ENCODE results near the gene CTIF. TPM values are rescaled to one million over a fixed set of nuclear protein-coding genes. Genes with fewer than 3 reads are reported as not detected.
A peak's percentile ranks its signal among the peaks of the same experiment; 100 is the strongest.

The CTIF gene
- total RNA-seq, 1 donor from 2014 or later: 84.3 TPM

DNA sequence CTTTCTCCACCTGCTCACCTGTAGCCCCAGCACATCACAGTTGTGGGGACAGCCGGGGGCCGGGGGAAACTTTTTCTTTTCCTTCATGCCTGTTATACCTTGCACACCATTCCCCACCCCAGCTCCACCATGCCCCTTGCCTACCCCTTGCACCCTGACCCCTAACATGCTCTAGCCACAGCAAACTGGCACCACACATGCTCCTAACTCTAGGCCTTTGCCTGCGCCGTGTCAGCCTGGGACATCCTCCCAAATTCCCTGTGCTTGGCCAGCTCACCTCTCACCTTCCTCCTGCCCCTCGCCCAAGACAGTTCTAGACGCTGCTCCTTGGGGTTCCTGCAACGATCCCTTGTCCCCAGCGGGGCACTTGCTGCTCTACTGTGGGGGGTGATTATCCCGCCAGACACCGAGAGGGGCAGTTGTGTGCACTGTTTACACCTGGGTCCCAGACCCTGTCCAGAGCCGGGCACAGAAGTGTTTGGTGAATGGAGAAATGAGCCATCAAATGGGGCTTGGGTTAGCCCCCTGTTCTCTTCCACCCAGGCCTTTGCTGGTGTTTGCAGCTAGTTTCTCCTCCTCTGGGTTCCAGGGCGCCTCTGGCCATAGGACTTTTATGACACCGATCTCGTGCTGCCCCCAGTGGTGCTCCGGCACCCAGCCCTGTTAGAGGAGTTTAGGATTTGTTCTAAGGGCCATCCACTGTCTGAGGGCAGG lies 129.8 kb downstream of the CTIF start:
- intact Hi-C loops (cut with DNase I): loop anchor here (10.0 kb wide), 1 partner anchor 634 kb away; no protein-coding TSS in a partner anchor
- peak; percentile 72 for DNase-seq (ENCODE audit: low spot score)

DNA sequence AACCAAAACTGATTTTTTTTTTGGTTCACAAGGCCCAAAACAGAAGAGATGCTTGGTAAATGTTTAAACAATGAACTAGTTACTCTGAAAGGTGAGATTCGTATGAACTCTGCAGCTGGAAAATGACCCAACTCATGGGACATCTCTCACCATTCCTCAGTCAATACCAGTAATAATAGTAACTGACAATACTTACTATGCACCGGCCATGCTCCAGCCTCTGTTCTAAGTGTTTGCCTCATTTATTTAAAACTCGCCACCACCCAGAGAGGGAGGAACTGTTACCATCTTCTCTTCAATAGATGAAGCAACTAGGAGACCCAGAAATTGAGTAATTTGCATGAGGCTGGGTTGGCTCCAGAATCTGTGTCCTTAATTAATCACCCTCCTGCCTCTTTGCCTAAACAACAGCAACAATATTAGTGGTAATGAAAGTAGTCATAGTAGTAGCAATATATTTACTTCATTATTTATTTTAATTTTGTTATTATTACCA lies 130.4 kb downstream of the CTIF start:
- intact Hi-C loops (cut with DNase I): loop anchor here (10.0 kb wide), 1 partner anchor 634 kb away; no protein-coding TSS in a partner anchor
- DNase-seq (ENCODE audit: low spot score): no peak

DNA sequence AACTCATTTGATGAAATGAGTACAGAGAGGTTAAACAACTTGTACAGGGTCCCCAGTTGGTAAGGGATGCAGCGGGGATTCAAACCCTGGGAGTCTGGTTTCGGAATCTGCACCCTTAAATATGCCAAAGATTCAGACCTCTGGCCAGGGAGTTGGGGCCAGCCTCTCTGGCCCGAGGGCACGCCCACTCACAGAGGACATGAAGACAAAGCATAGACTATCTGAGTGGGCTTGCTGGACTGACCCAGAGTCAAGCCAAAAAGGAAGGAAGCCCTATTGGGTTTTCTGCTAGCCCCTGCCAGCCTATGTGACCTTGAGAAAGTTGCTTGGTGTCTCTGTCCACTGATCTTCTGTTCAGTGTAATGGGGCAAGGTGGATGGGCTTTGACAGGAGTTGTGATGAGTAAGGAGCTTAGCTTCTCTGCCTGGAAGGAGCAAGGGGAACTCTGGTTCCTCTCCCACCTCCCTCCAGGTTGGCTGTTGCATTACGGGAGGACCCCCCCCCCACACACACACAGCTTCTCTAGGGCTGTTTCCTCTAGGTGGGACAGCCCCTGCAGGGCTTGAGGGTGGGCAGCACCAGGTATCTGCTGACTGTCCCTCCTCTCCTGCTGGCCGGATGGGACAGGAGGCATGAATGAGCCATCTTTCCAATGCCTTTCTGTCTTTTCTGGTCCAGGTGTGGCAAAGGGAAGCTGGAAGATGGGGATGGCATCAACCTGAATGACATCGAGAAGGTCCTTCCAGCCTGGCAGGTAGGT lies 131.3 kb downstream of the CTIF start:
- intact Hi-C loops (cut with DNase I): loop anchor here (10.0 kb wide), 2 partner anchors 635 to 775 kb away; no protein-coding TSS in a partner anchor
- DNase-seq (ENCODE audit: low spot score): peak; percentile 33

DNA sequence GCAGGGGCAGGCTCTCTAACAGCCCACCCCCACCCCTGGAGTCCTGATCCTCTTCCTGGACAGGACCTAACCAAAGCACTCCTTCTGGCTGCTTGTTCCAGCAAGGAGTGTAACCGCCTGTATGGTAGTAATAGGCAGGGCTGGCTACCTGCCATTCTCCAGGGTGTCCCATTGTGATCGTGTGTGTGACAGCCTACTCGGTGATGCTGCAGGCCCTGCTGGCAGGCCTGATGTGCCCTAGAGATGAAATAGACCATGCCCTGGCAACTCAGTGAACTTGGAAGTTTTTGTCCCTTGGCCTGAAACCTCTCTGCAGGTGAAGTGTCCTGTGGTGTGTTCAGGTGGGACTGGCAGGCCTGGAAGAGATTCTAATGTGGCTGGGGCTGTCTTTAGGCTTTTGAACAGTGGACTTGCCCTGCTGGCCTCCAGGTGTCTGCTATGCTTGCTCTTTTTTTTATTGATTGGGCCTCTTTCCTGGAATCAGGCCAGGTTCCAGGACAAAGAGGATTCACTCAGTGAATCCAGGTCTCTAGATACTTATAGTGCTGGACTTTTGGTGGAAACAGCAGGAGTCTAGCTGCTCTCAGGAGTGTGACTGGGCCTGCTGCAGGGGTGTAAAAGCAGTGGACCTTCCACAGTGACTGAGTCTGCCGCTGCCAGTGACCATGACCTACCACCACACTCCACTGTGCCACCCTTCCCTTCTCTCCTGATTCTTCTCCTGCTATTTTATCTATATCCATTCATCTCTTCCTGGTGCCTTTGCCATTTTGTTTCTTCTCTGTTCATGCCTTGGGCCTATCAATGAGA lies 132.1 kb downstream of the CTIF start:
- DNase-seq (ENCODE audit: low spot score): peak; percentile 74
- intact Hi-C loops (cut with DNase I): loop anchor here (10.0 kb wide), 1 partner anchor 774 kb away; no protein-coding TSS in a partner anchor

DNA sequence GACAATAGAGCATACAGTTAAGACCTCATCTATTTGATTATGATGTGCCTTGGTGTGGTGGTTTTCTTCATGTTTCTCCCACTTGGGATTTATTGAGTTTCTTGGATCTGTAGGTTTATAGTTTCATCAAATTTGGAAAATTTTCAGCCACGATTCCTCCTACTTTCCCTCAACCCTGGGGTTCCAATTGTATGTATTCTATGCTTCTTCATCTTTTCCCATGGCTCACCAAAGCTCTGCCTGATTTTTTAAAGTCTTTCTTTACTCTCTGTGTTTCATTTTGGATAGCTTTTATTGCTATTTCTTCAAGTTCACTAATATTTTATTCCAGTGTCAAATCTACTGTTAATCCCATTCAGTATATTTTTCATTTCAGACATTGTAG lies 132.7 kb downstream of the CTIF start:
- no peak for DNase-seq (ENCODE audit: low spot score)

DNA sequence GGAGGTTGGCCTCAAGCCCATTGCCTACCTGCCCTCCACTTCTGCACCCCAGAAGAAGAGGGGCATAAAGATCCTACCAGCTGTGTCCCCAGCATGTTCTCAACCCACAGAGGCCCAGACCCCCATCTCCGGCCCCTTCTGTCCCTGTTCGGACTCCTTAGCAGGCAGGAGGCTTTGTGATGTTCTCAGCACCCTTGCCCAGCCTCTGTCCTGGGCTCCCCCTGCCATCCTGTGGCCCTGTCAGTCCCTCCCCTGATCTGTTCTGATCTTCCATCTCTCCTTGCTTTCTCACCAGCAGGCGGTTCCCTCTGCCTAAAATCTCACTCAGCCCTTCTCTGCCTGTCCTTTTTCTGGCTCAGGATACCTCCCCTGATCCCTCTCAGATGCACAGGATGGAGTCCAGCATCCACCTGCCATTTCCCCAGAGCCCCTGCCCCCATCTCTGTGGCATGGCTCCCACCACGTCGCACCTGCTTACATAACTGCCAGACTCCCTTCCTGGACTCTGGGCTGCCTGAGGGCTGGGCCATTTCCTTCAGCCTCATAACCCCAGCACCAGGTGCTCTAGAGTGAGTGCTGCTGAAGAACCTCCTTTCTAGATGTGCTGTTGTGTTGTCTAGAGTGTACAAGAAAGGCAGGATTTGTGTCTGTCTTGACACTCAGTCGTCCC lies 134.0 kb downstream of the CTIF start:
- intact Hi-C loops (cut with DNase I): loop anchor here (10.0 kb wide), 1 partner anchor 772 kb away; no protein-coding TSS in a partner anchor

More for the DNA sequence above, 132.7 kb downstream of the CTIF start:
- intact Hi-C loops (cut with DNase I): loop anchor here (10.0 kb wide), 1 partner anchor 773 kb away; no protein-coding TSS in a partner anchor

DNA sequence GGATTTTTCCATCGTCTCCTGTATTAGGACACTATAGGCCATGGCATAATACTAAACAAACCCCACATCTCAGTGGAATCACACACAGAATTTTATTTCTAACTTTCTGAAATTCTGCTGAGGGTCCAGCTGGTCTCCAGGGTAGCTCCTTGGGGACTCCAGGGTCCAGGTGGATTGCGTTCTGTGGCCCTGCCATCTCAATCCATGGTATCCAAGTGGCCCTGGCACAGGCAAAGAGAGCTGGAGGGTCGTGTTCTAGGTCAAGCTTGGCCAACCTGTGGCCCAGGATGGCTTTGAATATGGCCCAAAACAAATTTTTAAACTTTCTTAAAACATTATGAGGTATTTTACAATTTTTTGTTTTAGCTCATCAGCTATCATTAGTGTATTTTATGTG lies 134.6 kb downstream of the CTIF start:
- intact Hi-C loops (cut with DNase I): loop anchor here (10.0 kb wide), 1 partner anchor 771 kb away; no protein-coding TSS in a partner anchor
- peak; percentile 17 for DNase-seq (ENCODE audit: low spot score)

More for the DNA sequence above, 134.0 kb downstream of the CTIF start:
- peak; percentile 56 for DNase-seq (ENCODE audit: low spot score)

DNA sequence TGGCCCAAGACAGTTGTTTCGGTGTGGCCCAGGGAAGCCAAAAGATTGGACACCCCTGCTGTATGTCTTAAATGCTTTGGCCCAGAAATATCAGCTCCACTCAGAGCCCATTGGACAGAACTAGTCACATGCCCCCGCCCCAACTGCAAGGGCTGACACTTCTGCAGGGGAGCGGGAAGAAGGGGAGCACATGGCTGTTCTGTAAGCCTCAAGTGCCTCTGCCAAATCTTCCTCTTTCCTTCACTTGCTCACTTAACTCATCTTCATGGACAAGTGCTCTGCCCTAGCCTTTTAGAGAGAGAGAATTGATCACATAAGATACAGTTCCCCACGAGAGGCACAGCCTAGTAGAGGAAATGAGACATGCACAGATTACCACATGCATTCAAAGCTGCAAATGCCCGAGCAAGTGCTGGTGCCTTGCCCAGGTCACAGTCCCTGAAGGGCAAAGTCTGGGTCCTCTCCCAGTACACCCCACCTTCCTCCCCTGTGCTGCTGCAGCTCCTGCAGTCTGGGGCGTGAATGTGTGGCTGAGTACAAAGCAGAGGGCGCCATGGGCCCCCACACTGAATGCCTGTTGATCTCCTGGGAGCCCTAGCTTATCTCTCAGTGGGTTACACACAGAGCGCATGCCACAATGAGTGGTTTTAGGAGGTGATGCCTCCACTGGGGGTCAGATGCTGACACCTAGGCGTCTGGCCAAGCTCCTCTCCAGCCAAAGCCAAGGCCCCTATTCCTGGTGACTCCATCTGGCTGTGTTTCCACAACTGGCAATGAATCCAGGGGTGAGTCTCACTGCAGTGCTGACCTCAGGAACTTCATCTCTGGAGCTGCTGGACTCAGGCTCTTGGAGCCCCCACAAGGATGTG lies 135.3 kb downstream of the CTIF start:
- DNase-seq (ENCODE audit: low spot score): peak; percentile 75
- intact Hi-C loops (cut with DNase I): loop anchor here (2.0 to 10.0 kb wide), 2 partner anchors 505 to 771 kb away; no protein-coding TSS in a partner anchor

DNA sequence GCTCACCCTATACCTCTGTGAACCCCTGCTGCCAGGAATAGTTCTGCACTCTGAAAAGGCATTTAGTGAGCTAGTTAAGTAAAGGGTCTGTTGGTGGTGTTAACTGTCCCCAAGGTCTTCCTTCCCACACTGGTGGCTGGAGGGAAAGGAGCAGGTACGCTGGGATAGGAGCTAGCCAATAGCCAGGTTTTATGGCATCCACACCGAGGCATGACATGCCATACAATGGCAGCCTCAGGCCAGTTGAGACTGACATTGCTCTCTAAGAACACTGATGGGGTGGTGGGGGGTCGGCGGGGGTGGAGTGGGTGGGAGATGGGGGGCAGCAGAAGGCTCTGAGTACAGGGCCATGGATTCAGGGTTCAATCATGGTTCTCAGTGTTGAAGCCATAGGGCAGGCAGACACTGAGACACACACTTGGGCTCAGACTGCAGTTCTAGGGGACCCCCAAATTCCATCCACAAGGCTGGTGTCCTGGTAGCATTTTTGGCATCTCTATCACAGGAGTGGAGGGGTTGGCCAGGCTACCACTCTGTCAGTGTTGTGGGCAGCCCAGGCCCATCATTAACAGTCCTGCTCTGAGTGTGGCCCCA lies 136.0 kb downstream of the CTIF start:
- DNase-seq (ENCODE audit: low spot score): peak; percentile 27
- intact Hi-C loops (cut with DNase I): loop anchor here (2.0 to 10.0 kb wide), 5 partner anchors 267 to 770 kb away; no protein-coding TSS in a partner anchor

DNA sequence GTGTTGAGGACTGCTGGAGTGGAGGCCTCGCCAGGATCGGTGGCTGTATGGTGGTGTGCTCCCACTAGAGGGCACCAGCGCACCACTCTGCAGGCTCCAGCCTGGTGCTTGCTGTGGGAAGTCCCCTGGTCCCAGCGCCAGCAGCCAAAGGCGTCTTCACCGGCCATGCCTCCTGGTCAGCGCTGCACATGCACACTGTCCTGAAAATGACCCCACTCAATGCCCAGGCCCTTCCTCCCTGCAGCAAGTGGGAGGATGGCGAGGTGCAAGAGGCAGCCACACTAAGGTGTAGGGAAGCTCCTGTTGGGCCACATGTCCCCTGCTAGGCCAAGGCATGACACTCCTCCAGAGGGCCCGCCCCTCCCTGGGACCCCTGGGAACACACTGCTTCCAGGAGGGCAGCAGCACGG lies 136.5 kb downstream of the CTIF start:
- DNase-seq (ENCODE audit: low spot score): peak; percentile 94
- intact Hi-C loops (cut with DNase I): loop anchor here (2.0 to 10.0 kb wide), 5 partner anchors 267 to 769 kb away; no protein-coding TSS in a partner anchor

DNA sequence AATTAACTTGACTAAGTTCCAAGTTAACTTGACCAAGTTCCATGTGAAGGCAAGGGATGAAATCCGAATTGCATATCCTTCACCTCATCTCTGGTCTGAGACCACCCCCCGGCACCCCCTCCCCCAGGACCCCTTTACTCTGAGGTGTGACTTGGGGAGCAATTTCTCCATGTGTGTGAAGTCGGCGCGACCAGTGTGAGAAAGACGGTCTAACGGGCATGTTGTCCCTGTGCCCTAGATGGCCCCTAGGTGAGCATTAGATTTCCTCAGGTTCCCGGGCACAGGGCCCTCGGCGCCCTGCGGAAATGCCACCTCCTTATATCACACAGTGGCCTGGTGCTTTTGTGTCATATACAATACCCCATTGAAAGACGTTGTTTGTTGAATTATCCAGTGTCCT lies 137.1 kb downstream of the CTIF start:
- intact Hi-C loops (cut with DNase I): loop anchor here (2.0 to 10.0 kb wide), 5 partner anchors 266 to 769 kb away; no protein-coding TSS in a partner anchor
- DNase-seq (ENCODE audit: low spot score): peak; percentile 55

DNA sequence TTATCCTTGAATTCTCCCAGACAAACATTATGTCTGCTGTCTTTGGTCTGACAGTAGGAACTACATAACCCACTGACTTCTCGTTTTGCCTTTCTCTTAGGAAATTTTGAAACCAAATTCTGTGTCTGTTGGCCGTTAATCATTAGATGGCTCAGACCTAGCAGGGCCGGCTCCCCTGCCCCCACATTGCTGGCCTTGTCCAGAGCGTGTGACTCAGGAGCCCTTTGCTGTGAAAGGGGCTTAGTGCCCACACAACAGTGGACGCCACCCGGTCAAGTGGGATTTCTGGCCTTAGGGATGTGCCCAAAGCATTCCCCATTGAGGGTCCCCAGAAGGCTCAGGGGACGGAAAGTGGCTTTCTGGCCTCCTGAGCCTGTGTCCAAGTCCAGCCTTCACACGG lies 137.5 kb downstream of the CTIF start:
- peak; percentile 74 for DNase-seq (ENCODE audit: low spot score)
- intact Hi-C loops (cut with DNase I): loop anchor here (5.0 to 10.0 kb wide), 4 partner anchors 266 to 768 kb away; no protein-coding TSS in a partner anchor

DNA sequence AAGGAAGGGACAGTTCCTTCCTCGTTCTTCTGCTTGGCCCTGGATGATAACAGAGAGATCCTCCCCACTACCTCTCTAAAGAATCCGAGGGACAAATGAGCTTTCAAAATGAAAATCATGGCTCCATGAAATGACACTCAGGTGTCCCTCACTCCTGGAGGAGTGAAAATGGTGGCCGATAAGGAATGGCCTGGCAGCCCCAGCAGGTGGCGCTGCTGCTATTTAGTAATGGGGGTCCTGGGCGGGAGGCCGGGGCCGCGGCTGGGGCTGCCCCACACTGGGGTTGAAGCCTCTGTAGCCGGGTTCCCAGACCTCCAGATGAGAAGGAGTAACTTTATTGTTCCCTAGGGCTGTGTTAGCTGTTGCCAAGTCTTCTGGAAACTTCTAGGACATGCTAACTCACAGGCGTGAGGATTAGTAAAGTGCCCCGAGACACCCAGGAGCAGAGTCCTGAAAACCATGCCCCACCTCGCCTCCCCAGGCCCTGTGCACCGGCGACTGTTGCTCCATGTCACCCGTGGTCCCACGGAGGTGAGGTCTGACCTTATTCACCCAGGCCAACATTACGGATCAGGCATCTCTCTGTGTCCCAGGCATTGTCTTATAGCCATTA lies 138.0 kb downstream of the CTIF start:
- peak; percentile 86 for DNase-seq (ENCODE audit: low spot score)
- intact Hi-C loops (cut with DNase I): loop anchor here (5.0 to 10.0 kb wide), 4 partner anchors 265 to 768 kb away; no protein-coding TSS in a partner anchor

DNA sequence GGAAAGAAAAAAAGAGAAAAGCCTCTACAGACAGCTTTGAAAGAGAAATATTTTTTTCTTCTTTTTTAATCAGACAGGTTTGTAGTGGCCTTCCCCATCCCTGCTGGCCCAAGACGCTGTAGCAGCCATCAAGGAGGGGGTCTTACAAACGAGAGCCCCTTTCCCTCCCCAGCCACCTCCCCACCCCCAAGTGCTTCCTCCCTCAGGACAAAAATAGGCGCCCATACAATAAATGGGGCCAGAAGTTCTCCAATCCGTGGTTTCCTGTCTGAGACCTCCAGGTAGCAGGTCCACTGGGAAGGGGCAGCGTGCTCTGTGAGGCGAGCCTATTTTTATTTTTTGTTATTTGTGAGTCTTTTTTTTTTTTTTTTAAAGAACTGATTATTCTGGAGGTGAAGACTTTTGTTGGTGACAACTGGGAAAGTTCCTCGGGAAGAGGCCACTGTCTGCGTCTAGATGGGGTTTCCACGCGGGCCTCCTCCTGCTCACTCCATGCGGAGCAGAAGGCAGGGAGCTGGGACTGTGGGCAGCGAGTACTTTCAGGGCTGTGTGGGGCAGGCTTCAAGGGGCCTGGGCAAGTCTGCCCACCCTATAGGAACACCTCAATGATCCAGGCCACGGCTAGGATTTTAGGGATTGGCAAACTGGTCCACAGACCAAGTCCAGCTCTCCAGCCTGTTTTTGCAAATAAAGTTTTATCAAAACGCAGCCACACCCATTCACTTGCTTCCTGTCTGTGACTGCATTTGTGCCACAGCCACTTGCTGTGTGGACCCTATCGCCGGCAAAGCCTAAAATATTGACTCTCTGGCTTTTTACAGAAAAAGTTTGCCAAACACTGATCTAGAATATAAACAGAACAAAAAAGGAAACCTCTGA lies 139.6 kb downstream of the CTIF start:
- DNase-seq (ENCODE audit: low spot score): peak; percentile 55
- intact Hi-C loops (cut with DNase I): loop anchor here (2.0 to 10.0 kb wide), 5 partner anchors 264 to 766 kb away; no protein-coding TSS in a partner anchor

DNA sequence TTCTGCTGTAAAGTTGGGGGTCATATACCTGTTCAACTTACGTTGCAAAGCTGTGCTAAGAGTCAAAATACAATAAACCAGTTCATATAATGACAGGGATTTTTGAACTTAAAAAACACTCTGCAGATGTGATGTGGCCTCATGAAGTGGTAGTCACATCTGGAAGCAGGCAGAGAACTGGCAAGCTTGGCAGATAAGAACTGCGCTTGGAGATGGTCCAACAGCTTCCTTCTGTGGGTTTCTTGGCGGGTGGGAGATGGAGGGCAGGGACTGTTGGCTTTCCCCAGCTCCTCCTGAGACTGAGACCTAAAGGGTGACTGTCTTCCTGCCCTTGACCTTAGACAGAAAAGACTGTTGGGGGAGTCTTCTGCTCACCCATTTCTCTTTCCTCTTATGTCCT lies 140.4 kb downstream of the CTIF start:
- intact Hi-C loops (cut with DNase I): loop anchor here (2.0 to 10.0 kb wide), 5 partner anchors 263 to 766 kb away; no protein-coding TSS in a partner anchor
- DNase-seq (ENCODE audit: low spot score): no peak

Data from cardiac septum (tissue), 1 donor.